Stimulated activated CD4-positive, alpha-beta T cell treated with anti-CD3 and anti-CD28 coated beads, Interleukin-15, amount 100 ng/mL, for 1 hour (primary cell): ENCODE data around the gene DSTN.

Experiments
- DNase-seq, 2 donors: peaks; one replicate each; pipeline ENCODE4 v3.0.0-alpha.2; 2020; ENCODE audit warnings: low read depth in 1 of 2, low spot score in 1 of 2

DSTN gene

DNA sequence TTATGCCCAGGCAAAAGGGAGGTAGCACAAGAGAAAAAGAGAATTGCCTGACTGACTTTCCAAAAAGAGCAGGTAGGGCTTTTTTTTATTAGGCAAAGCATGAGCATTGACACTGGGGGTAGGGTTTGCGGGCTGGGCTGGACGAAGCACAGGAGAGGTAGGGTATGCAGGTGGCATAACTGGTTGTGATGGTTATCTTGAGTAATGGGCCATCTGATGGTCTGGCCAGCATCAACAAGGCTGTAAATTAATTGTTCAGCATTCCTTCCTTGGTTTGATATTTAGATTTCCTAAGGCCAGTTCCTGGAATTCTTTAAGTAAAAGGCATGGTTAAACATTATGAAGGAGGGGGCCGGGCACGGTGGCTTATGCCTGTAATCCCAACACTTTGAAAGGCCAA is 24.7 kb upstream of the DSTN start:
- no peak for DNase-seq

DNA sequence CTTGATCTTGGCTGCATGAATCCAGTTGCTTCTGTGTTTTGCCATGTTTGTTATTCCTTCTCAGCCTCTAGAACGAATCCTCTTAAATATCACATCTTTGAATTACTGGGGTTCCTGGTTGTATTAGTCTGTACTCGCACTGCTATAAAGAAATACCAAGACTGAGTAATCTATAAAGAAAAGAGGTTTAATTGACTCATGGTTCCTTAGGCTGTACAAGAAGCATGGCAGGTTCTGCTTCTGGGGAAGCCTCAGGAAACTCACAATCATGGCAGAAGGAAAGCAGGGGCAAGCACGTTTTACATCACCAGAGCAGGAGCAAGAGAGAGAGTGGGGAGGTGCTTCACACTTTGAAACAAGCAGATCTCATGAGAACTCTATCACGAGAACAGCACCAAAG is 20.7 kb upstream of the DSTN start:
- DNase-seq: no peak

DNA sequence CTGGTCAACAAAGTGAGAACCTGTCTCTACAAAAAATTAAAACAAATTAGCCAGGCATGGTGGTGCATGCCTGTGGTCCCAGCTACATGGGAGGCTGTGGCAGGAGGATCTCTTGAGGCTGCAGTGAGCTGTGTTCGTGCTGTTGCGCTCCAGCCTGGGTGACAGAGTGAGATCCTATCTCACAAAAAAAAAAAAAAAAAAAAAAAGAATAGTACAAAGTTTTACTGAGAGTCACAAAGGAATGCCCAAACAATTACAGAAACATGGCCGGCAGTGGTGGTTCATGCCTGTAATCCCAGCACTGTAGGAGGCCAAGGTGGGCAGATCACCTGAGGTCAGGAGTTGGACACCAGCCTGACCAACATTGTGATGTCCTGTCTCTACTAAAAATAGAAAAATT is 14.8 kb upstream of the DSTN start:
- no peak for DNase-seq

DNA sequence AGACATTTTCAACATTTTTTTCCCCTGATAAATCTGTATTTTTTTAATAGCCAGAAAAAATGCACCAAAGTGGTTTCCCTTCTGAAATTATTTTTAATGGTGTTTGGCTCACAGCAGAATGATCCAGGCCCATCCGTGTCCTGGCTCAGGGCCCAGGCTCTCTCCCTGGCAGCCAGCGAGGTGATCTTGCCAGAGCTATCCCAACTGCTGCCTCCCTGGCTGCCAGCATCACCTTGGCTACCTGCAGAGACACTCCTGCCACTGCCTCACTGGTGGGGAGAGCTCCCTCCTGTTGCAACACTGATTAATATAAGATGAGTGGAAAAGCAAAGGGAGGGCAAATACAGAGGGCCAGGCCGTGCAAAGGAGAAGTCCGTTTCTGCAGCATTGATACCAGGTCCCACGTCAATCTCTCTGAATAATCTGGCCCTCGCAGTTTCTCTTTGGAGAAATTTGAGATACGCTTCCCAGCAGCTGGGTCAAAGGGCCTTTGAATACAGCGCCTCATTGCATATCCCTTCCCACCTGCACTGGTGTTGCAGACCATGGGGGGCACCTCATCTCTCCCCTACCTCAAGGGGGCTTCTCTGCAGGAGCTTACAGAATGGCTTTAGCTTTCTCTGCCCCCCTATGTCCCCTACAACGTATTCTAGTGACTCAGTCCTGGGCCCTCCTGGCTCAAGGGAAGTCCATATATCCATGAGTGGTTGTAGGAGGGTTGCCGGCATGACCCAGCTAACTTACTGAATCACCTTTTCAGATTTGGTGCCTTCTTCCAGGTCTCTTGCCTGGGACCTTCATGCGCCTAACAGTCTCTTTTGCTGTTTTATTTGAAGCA is 12.8 kb upstream of the DSTN start:
- no peak for DNase-seq

DNA sequence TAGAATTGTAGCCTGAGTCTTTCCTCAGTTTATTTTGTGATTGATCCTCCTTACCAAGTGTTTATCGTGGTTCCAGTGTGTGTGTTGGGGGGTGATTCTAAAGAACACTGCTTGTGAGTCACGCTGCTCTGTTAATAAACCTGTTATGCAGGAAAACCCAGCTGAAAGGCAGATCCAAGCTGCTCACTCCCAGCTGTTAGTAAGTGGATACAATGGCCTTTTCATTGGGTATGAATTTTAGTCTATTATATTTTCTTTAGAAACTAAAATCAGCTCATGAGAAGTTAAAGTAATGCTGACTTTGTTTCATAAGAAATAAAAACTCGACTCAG is 12.2 kb upstream of the DSTN start:
- DNase-seq: no peak

DNA sequence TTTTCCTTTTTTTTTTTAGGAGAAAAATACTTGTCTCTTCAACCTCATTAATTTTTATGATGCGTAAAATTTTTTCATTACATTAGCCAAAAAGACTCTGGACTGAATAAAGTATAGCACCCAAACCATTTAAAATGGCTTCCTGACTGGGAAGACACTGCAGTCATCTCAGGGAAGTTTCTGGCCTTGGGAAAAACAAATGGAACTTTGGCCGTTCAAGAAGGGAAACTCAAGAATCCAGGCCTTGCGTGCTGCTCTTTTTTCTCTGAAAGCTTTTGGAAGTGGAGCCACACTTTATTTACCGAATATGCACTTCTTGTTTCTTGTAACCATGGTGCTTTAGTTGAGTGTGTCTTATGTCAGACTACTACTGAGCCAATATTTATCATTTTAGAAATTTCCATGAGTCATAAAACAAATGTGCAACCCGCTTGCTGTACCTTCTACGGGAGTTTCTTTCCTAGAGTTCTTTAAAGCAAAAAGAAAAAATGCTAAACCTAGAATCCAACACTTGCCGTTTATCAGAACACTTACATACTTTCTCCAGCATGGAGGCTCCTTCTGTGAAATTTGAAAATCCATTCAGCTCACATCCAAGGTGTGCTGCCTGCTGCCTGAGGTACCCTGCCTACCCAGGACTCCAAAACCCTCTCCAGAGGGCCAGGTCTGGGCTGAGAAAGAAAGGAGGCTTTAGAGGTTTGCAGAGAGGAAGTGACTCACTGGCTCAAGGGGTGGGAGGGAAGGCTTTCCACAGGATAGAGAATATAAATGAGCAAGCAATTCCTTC is 11.5 kb upstream of the DSTN start:
- DNase-seq: no peak

DNA sequence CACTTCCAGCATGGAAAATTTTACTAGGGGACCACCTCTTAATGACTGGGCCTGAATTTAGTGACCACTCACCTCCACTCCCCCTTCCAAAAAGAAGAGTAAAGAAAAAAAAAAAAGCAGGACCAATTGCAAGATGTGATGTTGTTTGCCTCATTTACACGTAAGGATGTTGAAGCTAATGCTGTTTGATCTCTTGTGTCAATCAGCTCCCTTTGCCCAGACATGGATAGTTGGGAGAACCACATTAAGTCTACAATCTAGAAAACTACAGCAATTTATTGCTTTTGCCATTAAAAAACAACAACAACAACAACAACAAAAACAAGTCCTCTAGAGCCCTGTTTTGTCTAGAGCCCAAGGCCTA is 11.0 kb upstream of the DSTN start:
- no peak for DNase-seq

DNA sequence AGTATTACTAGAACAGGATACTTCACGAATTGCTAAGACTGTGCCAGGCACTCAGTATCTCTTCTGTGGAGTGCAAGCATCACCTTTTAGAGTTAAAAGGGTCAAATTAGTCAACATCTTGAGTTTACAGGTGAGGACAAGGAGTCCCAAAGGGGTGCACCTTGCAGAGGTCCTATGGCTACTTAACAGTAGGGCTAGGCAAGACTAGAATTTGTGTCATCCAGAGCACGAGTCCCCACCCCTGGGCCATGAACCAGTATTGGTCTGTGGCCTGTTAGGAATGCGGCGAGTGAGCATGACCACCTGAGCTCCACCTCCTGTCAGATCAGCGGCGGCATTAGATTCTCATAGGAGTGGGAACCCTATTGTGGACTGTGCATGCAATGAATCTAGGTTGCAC is 10.5 kb upstream of the DSTN start:
- DNase-seq: no peak

DNA sequence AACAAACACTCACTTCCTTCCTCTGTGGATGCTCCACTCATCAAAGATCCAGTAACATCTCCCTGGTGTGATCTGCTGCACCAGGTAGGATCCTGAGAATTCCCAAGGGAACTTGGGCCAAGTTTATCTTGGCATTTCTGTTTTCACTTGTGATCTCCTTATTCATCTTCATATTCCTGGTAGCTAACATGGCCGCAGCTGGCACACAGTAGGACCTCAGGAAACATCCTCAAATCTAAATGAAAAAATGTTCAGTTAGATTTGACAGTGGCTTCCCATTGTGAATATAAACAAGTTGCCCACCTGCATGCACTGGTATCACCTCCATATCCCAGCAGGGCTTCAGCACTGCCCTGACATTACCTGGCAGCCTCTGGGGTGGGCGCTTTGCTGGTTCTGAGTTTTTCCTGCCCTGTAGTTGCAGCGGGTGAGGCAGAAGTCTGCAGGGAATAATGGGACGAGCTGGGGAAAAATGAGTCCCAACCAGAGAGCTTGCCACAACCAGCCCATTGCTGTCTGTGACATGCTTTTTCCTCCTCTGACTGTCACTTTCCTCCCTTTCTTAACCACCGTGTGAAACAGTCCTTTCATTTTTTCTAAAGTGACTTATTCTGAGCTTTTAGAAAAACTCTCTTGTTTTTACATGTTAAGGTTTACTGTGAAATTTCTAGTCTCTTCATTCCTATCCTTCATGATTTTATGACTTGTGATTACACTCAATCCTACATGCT is 9.4 kb upstream of the DSTN start:
- DNase-seq: no peak

DNA sequence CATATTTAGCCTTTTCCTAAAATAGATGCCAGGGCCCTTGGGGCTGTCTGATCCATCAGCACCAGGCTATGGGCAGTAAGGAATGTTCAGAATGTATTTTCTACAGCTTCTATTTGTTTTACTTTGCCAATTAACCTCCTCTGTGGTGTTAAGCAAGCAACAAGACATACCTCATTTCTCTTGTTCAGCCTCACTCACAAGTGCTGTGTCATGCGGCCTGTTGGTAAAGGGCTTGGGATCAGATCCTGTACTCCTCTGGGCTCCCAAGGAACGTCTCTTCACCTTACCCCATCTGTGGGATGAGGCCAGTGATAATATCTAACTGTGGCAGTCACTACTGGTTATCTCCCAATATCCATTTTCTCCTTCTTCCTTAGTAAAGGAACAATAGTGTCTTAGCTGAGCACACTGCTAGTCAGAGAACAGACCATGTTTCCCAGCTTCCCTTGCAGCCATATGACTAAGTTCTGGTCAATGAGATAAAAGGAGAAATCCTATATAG is 7.0 kb upstream of the DSTN start:
- no peak for DNase-seq

DNA sequence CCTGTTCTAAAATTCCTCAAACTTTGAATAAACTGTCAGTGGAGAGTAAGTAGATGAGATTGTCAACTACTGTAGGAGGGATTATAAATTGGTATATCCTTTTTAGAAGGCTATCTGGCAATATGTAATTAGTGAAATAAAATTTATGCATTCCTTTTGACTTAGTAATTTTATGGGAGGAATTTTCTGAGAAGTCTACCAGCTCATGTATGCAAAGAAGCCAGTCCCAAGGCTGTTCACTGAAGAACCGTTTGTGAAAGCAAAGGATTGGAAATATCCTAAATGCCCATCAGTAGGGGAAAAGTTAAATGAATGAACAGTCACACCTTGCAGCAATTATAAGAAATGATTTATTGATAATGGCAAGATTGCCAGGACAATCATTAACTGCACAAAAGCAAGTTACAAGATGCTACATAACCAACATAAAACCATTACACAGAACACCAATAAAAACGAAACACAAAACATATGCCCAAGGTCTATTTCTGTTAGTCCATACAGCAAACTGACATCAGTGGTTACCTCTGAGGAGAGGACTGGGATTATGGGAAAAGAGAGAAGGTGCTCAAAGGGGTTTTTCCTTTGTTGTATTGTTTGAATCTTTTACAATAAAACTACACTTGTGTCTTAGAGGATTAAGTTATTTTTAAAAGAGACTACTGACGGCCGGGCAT is 4.6 kb upstream of the DSTN start:
- DNase-seq: no peak

DNA sequence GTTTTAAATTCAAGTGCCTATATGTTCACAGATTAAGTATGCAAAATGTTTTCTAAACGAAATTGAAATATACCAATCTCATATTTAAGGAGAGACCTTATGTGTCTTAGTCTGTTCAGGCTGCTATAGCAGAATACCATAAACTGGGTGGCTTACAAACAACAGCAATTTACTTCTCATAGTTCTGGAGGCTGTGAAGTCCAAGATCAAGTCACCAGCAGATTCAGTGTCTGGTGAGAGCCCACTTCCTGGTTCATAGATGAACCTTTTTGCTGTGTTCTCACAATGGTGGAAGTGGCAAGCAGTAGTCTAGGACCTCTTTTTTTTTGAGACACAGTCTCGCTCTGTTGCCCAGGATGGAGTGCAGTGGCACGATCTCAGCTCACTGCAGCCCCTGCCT is 3.5 kb upstream of the DSTN start:
- no peak for DNase-seq

DNA sequence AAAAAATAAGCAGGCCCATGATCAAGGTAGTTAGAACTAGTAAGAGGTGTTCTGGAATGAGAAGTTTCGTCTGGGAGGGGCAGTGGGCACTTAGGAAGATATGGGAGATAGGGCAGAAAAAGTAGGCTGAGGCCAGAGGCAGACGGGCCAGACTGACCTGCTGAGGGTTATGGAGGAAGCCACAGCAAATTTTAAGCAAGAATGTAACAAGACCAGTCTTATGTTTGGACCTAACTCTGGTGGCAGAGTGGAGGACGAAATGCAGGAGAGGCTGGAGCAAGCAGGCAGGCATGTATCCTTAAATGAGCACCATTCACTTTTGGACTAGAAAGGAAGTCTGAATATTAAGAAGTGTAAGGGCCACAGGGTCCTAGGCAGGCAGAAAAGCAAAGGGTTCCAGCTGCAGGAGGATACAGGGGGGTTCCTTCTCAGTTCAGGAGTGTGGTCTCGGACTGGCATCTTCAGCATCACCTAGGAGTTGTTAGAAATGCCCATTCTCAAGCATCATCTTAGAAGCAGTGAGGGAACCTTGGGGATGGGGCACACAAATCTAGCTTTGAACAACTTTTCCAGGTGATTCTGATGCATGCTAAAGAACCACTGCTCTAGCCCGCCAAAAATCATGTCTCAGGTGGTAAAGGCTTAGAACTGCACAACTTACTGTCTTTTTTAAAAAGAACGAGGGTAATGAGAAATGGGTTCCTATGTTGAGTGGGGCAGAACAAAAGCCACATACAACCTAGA is 1.7 kb upstream of the DSTN start:
- DNase-seq: no peak

DNA sequence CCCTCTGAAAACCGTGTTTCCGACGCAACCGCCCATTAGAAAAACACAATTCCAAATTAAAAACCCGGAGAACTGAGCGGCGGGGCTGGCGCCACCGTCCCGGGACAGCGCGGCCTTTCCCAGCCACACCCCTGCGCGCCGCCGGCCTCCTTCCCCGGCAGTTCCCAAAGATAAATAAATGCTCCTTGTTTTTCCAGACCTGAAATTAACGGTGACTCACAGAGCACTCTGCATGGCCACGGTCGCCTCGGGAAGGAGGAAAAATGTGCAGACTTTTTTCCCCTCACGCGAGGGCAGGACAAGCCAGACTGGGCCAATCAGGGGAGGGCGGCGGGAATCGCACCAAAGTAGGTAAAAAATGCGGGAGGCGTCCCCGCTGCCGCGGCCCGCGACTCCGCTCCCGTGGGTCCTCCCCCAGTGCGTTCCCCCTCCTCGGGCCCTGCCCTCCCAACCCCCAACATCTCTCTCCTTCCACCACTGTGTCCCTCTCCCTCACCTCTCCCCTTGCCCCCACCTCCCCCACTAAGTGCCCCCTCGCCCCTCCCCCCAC is 828 bp upstream of the DSTN start:
- DNase-seq: no peak

DNA sequence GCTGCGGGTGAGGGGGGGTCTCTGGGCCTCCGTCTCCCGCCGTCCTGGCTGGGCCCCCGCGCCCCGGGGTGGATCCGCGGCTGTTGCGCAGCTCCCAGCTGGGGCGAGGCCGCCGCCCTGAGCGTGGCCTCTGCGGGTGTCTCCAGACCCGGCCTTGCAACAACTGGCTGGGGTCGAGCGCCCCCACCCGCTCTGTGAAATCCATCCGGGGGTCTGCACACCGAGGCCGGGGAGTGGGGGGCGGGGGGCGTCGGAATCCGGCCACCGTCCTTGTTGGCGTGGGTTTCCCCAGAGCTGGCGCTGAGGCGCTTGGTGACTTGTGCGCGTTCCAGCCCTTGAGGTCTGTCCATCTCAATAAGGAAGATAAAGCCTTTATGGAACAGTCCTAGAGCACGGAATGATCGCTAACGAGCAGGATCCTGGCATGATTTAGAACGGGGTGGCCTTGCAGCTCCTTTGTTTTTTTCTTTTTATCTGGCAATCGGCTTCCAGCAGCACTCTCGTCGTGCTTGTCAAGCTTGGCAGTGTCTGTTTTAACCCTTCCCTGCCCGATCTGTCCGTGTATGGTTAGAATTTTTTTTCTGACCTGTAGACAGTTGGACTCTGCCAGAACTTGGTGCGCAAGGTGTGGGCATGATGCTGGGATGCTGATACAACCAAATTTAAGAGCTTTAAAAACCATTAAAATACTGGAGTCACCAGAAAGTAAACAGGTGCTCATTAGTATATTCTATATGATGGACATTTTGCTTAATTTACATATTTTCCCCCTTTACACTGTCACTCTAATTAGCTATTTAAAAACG is 675 bp downstream of the DSTN start:
- peak in 1 of 2 donors; percentile 22 for DNase-seq

DNA sequence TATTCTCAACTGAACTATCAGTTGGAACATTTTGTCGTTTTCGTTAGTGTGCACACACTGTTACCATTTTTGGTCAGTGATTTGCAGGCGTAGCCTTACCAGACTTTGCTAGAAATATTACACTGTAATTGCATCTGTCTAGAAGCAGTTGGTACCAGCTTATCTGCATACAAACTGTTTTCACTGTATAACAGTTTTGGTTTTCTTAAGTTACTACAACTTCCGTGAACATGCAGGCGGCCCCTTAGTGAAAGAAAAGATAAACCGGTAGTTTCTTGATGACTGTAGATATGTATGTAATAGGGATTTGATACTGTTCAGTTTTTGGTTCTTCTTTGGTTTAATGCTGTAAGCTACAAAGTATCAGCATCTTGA is 1.3 kb downstream of the DSTN start:
- no peak for DNase-seq

DNA sequence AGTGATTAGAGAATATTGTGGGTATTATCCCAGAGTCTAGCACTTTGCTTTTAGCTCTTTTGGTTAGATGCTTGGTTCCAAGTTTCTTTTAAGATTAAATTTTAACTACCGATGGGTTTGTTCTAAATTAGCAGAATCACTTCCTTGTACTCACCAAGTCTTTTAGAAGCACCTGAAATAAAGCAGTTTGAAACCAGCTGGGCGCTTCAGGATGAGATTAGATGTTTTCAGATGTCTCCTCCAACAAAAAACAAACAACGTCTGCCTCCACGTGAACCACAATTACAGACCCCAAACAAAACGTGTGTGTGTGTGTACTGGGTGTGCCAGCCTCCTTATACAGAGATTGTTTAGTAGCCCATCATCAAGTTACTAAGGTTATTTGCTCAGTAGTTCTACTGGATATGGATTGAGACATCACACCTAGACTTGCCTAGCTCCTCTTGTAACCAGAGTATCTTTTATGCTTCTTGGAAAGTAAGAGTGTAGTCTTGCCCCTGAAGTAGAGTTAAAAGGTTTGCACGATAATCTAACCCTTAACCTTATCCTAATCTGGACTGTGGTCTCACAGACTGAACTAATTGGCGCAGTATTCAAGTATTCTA is 2.3 kb downstream of the DSTN start:
- DNase-seq: no peak

DNA sequence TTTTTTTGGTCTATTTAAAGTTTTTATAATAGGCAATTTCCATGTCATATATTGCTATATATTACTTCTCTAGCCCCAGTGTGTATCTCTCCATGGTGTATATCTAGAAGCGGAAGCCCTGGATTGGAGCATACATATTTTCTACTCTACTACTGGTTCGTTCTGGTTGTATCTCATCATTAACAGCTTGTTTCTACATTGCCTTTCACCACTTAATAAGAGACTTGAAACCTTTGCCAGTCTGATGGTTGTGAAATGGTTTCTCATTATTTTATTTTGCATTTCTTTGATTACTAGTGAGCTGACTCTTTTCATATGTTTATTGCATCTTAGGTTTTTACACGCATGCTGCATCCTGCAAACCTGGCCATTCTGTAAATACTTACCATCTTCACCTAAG is 3.6 kb downstream of the DSTN start:
- DNase-seq: no peak

DNA sequence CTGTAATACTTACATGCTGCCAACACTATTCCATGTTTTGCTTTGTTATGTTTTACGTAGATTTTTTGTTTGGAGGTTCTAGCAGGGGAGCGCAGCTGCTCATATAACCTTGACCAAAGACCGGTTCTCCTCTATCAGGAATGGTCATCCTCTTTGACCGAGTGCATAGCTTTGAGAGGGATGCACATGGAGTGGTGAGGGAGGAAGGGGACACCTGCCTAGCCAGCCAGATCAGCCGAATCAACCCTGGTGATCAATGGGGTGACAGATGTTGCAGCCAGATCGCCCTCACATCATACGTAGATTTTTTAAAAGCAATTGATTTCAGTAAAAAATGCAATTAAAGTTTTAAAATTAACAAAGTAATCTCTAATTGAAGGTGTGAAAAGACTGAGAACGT is 6.3 kb downstream of the DSTN start:
- no peak for DNase-seq
